ENCODE data around the gene CDADC1.
"Not testable (repeated sequence)": the region's sequence is repeated elsewhere in the genome, so short reads cannot be mapped to it uniquely, and the experiment has no call there.

CDADC1 gene

GRCh38 chr13:49292742-49293486 is 45.2 kb downstream of the CDADC1 start:
- DNase-seq (ENCODE audit: low read depth in 1 of 2, low spot score in 1 of 2), result no peak

- not testable (repeated sequence) for DNase-seq (ENCODE audit: low read depth in 1 of 2, low spot score in 1 of 2)
These were observed 47.0 kb downstream of the CDADC1 start for GRCh38 chr13:49294723-49295122.

- no peak for DNase-seq (ENCODE audit: low read depth in 1 of 2, low spot score in 1 of 2)
These were observed 47.5 kb downstream of the CDADC1 start for GRCh38 chr13:49295244-49295643.

GRCh38 chr13:49296659-49297058 is 48.9 kb downstream of the CDADC1 start:
- no peak for DNase-seq (ENCODE audit: low read depth in 1 of 2, low spot score in 1 of 2)

- DNase-seq (ENCODE audit: low read depth in 1 of 2, low spot score in 1 of 2), result no peak
These were observed 49.6 kb downstream of the CDADC1 start for GRCh38 chr13:49297338-49297737.

GRCh38 chr13:49298416-49298815 is 50.7 kb downstream of the CDADC1 start:
- no peak for DNase-seq (ENCODE audit: low read depth in 1 of 2, low spot score in 1 of 2)

- DNase-seq (ENCODE audit: low read depth in 1 of 2, low spot score in 1 of 2), result no peak
These were observed 51.3 kb downstream of the CDADC1 start for GRCh38 chr13:49298903-49299605.

- no peak for DNase-seq (ENCODE audit: low read depth in 1 of 2, low spot score in 1 of 2)
These were observed 52.6 kb downstream of the CDADC1 start for GRCh38 chr13:49300276-49300675.

- peak; percentile 15 to 65 for DNase-seq (ENCODE audit: low read depth in 1 of 2, low spot score in 1 of 2)
These were observed 53.2 kb downstream of the CDADC1 start for GRCh38 chr13:49300739-49301589.

GRCh38 chr13:49302222-49302621 is 54.5 kb downstream of the CDADC1 start:
- no peak for DNase-seq (ENCODE audit: low read depth in 1 of 2, low spot score in 1 of 2)

GRCh38 chr13:49302817-49303216 is 55.1 kb downstream of the CDADC1 start:
- DNase-seq (ENCODE audit: low read depth in 1 of 2, low spot score in 1 of 2), result no peak

- no peak for DNase-seq (ENCODE audit: low read depth in 1 of 2, low spot score in 1 of 2)
These were observed 56.0 kb downstream of the CDADC1 start for GRCh38 chr13:49303533-49304252.

- DNase-seq (ENCODE audit: low read depth in 1 of 2, low spot score in 1 of 2), result no peak
These were observed 56.6 kb downstream of the CDADC1 start for GRCh38 chr13:49304356-49304755.

GRCh38 chr13:49304763-49305700 is 57.3 kb downstream of the CDADC1 start:
- DNase-seq (ENCODE audit: low read depth in 1 of 2, low spot score in 1 of 2), result no peak

GRCh38 chr13:49305792-49306425 is 58.2 kb downstream of the CDADC1 start:
- DNase-seq (ENCODE audit: low read depth in 1 of 2, low spot score in 1 of 2), result no peak

- DNase-seq (ENCODE audit: low read depth in 1 of 2, low spot score in 1 of 2), result no peak
These were observed 59.6 kb downstream of the CDADC1 start for GRCh38 chr13:49307365-49307764.

- no peak for DNase-seq (ENCODE audit: low read depth in 1 of 2, low spot score in 1 of 2)
These were observed 60.6 kb downstream of the CDADC1 start for GRCh38 chr13:49308097-49308875.

- DNase-seq (ENCODE audit: low read depth in 1 of 2, low spot score in 1 of 2), result no peak
These were observed 61.2 kb downstream of the CDADC1 start for GRCh38 chr13:49308921-49309408.

- no peak for DNase-seq (ENCODE audit: low read depth in 1 of 2, low spot score in 1 of 2)
These were observed 62.5 kb downstream of the CDADC1 start for GRCh38 chr13:49310251-49310650.

All from activated CD4-positive, alpha-beta T cell treated with anti-CD3 and anti-CD28 coated beads, Interleukin-2, amount 50 U/mL, for 24 hours (primary cell).